ENCODE measurements around the gene CDC45.

GRCh38 chr22:19480173-19480568 is 451 bp downstream of the CDC45 start:
- no peak for TF ChIP-seq YY1 (IDR thresholded peaks at IDR 0.05; ENCODE audit: insufficient read depth, insufficient read length)
- TF ChIP-seq SUZ12 (IDR thresholded peaks at IDR 0.05; ENCODE audit: extremely low read depth, insufficient read depth, insufficient read length) = no peak

All from NT2/D1 (cell line).